ENCODE data around the gene CDCA8.

- TF ChIP-seq CTCF (IDR thresholded peaks at IDR 0.05 in 2 of 3, conservative IDR thresholded peaks at IDR 0.05 in 1 of 3; ENCODE audit: borderline replicate concordance in 1 of 3, insufficient read depth in 1 of 3, low read depth in 2 of 3, low read length in 2 of 3) (no peak), REST (IDR thresholded peaks at IDR 0.05; ENCODE audit: low read depth) (no peak), ZFX (IDR thresholded peaks at IDR 0.05) (no peak), POLR2AphosphoS5 (IDR thresholded peaks at IDR 0.05; ENCODE audit: low read depth, low read length) (no peak), CBX3 (IDR thresholded peaks at IDR 0.05; ENCODE audit: low read depth) (no peak), POLR2A (IDR thresholded peaks at IDR 0.05; ENCODE audit: borderline replicate concordance, extremely low read depth, insufficient read depth, insufficient read length) (no peak)
- TF ChIP-seq, protein P1, sequence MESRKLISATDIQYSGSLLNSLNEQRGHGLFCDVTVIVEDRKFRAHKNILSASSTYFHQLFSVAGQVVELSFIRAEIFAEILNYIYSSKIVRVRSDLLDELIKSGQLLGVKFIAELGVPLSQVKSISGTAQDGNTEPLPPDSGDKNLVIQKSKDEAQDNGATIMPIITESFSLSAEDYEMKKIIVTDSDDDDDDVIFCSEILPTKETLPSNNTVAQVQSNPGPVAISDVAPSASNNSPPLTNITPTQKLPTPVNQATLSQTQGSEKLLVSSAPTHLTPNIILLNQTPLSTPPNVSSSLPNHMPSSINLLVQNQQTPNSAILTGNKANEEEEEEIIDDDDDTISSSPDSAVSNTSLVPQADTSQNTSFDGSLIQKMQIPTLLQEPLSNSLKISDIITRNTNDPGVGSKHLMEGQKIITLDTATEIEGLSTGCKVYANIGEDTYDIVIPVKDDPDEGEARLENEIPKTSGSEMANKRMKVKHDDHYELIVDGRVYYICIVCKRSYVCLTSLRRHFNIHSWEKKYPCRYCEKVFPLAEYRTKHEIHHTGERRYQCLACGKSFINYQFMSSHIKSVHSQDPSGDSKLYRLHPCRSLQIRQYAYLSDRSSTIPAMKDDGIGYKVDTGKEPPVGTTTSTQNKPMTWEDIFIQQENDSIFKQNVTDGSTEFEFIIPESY (IDR thresholded peaks at IDR 0.05; ENCODE audit: extremely low read depth, insufficient replicate concordance, low read length) = no peak
Measured at GRCh38 chr1:37723072-37723389, 30.7 kb downstream of the CDCA8 start.
